H1 (cell line): ENCODE results near the gene PARD3.

ENCODE experiments used
- RFX5 ChIP-seq: IDR thresholded peaks from 2 replicates; pipeline ENCODE4 v1.6.1; 2011; ENCODE audit warnings: low read depth, low read length, improper control_type of control experiment, borderline replicate concordance
- SIN3A ChIP-seq, 2 experiments: IDR thresholded peaks in 1 of 2; conservative IDR thresholded peaks in 1 of 2; 2 replicates each; pipeline ENCODE4 v1.6.1; 2011 to 2012; ENCODE audit warnings: low read length in 2 of 2, improper control_type of control experiment in 1 of 2, low read depth in 1 of 2, mild to moderate bottlenecking in 1 of 2
- SIRT6 ChIP-seq: IDR thresholded peaks from one replicate; pipeline ENCODE4 v1.7.1; 2012; ENCODE audit warnings: low read length, inconsistent platforms
- USF2 ChIP-seq: IDR thresholded peaks from 2 replicates; pipeline ENCODE4 v1.6.1; 2011; ENCODE audit warnings: low read length, improper control_type of control experiment

DNA sequence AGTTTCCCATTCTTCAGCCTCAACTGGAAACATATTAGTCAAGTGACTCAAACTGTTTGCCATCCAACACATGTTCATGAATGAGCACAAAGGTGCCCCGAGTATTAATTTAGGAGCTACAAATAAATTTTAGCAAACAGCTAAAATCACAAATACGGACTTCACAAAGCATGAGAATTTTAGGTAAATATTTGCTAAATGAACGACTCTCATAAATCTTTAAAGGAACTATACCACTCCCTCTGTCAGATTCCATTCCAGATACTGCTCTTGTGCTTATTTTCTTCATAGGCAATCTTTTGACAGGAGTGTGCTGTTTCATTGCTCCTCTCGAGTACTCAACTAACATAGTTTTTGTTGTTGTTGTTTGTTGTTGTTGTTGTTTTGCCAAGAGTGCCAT, 330.9 kb downstream of the PARD3 start:
- TF ChIP-seq RFX5 (no peak), SIN3A (conservative IDR thresholded peaks at IDR 0.05 in 1 of 2, IDR thresholded peaks at IDR 0.05 in 1 of 2; ENCODE audit: low read depth in 1 of 2, low read length in 2 of 2) (no peak), USF2 (no peak), SIRT6 (no peak)
